Measurements from ENCODE around the gene TMEM151A. TPM values are rescaled to one million over a fixed set of nuclear protein-coding genes. Genes with fewer than 3 reads are reported as not detected.

Gene TMEM151A
- total and polyA plus RNA-seq, 8 donors: 0.46 to 19.6 (median 2.8) TPM; not detected in 2

DNA sequence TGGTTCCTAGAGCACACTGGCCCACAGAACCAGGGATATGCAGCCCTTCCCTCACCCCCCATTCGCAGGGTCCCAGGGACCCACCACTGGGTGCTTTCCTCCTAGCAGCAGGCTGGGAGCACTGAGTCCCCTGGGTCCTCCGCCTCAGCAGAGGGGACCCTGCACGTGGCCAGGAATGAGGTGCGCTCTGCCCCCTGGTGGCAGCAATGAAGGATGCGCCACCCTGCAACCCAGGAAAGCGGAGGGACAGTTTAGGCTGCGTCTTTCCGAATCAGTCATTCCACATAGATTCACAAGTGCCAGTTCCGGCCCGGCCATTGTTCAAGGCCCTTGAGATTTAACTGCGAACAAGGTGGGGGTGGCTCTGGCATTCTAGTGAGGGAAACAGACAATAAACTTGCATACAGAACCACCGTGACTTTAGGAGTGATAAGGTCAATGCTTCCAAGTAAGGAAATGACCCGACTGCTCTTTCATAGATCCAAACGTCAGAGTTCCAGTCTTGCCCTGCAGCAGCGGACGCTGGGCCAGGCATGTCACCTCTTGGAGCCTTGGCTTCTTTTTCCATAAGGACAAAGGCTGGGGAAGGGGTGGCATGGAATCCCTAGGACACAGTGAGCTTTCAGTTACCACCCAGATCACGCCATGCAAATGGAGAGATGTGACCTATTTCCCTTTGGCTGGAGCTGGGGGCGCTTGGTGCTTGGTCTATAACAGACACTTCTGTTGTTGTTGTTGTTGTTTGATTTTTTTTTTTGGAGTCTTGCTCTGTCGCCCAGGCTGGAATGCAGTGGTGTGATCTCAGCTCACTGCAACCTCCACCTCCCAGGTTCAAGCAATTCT, 36.8 kb downstream of the TMEM151A start:
- Histone ChIP-seq H3K9me3 (no peaks in the 10 kb centered on the region), H3K4me3 (peak overlapping the region in 2 of 4 donors; percentile 2 to 13), H3K27me3 (no peaks in the 10 kb centered on the region), H3K4me1 (peaks cover 26 to 36% (median 31%) of the 10 kb centered on the region in 4 donors), H3K36me3 (peaks cover 3 to 22% (median 22%) of the 10 kb centered on the region in 4 donors), H3K27ac (peak overlapping the region in 3 of 5 donors; percentile 23 to 73 (median 46))
- 8 to 13% (median 11%) methylated on average over 18 to 19 of the region's 19 CpGs for WGBS, 5 donors
- intact Hi-C loops (cut with DNase I; ENCODE audit: low total_unique reads): no loop called here
- TF ChIP-seq POLR2AphosphoS5 (IDR thresholded peaks at IDR 0.05) (peak in 2 of 3 donors; percentile 67 to 78), EP300 (IDR thresholded peaks at IDR 0.05) (no peak)
- TF ChIP-seq, protein P1, sequence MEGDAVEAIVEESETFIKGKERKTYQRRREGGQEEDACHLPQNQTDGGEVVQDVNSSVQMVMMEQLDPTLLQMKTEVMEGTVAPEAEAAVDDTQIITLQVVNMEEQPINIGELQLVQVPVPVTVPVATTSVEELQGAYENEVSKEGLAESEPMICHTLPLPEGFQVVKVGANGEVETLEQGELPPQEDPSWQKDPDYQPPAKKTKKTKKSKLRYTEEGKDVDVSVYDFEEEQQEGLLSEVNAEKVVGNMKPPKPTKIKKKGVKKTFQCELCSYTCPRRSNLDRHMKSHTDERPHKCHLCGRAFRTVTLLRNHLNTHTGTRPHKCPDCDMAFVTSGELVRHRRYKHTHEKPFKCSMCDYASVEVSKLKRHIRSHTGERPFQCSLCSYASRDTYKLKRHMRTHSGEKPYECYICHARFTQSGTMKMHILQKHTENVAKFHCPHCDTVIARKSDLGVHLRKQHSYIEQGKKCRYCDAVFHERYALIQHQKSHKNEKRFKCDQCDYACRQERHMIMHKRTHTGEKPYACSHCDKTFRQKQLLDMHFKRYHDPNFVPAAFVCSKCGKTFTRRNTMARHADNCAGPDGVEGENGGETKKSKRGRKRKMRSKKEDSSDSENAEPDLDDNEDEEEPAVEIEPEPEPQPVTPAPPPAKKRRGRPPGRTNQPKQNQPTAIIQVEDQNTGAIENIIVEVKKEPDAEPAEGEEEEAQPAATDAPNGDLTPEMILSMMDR (IDR thresholded peaks at IDR 0.05): peak in 6 of 7 experiments; percentile 41 to 97 (median 96)
- peak; percentile 80 to 93 for DNase-seq

DNA sequence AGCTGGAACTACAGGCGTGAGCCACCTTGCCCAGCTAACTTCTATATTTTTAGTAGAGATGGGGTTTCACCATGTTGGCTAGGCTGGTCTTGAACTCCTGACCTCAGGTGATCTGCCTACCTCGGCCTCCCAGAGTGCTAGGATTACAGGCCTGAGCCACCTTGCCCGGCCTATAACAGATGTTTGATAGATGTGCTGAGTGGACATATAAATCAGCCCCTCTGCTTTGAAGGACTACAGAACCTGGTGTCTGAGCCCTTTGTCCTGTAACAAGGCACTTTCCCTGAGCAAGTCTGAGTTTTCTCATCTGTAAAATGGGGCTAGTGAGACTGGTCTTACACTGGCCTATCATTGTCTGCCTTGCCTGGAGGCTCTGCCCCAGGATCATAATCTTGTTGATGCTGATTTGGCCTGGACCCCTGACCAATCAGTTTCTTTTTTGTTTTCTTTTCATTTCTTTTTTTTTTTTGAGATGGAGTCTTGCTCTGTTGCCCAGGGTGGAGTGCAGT, 37.5 kb downstream of the TMEM151A start:
- peaks cover 3 to 29% (median 27%) of the 10 kb centered on the region in 4 donors for H3K36me3 ChIP-seq
- no peaks in the 10 kb centered on the region for H3K9me3 ChIP-seq
- peaks cover 26 to 42% (median 32%) of the 10 kb centered on the region in 4 donors for H3K4me1 ChIP-seq
- H3K27ac ChIP-seq: peak overlapping the region in 2 of 5 donors; percentile 23 to 24
- H3K27me3 ChIP-seq: no peaks in the 10 kb centered on the region
- WGBS, 5 donors: 84 to 96% (median 89%) methylated on average over 3 of the region's 3 CpGs
- TF ChIP-seq POLR2AphosphoS5 (IDR thresholded peaks at IDR 0.05) (no peak), POLR2A (IDR thresholded peaks at IDR 0.05) (no peak), EP300 (IDR thresholded peaks at IDR 0.05) (no peak)
- TF ChIP-seq, protein P1 (IDR thresholded peaks at IDR 0.05): no peak
- H3K4me3 ChIP-seq: no peak overlapping the region
- intact Hi-C loops (cut with DNase I; ENCODE audit: low total_unique reads): no loop called here
- DNase-seq: no peak

DNA sequence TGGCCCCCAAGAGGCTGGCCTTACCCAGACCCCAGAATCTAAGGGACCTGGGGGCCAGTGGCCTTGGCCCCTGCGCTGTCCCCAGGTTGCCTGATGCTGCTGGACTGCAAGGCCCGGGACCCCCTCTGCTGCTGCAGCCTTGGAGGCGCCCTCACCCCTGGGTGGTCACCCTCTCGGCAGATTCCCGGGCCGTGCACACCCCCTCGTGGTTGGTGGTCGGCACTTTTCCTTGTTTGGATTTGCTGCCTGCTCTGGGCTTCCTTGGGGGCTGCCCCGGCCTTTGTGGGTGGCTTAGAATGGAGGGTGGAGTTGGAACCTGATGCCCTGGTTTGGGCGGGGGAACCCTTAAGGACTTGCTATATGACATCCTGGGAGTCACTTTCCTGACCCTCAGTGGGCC, 39.2 kb downstream of the TMEM151A start:
- DNase-seq: peak in 1 of 2 donors; percentile 16
- WGBS, 5 donors: 56 to 69% (median 58%) methylated on average over 9 to 10 of the region's 10 CpGs

DNA sequence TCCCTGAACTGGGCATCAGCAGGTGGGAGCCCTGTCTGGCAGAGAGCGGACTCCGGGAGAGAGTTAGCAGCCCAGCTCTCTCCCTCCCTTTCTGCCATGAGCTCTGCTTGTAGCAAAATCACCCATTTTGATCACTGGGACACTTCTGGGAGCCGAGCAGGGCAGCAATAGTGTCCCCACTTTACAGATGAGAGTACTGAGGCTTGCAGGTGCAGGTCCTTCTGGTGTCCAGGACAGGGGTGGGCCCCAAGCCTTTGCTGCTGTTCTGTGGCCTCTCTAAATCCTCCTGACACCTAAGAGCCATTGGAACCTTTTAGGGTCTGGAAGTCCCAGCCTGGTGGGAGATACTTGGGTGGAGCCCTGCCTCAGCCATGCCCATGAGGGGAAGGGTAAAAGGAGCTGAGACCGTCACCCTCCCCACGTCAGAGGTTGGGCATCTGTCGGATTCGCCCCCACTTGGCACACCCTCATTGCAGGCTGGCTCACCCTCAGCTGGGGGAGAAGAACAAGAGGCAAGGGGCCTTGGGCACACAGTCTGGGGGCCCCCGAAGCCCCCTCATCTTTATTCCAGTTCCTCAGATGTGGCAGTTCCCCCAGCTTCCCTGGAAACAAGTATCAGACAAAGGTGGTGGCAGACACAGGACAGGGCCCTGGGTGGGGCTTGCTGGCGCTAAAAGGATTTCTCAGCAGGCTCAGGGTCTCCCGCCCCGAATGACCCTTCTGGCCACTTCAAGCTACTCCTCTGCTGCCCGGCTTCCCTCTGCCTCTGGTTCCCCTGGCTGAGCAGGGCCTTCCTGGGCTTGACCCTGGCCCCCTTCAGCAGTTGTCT, 40.1 kb downstream of the TMEM151A start:
- peaks cover 36 to 55% (median 48%) of the 10 kb centered on the region in 4 donors for H3K4me1 ChIP-seq
- DNase-seq: no peak
- no peak overlapping the region for H3K27ac ChIP-seq
- intact Hi-C loops (cut with DNase I; ENCODE audit: low total_unique reads): no loop called here
- H3K9me3 ChIP-seq: no peaks in the 10 kb centered on the region
- H3K36me3 ChIP-seq: peaks cover 3 to 35% (median 29%) of the 10 kb centered on the region in 4 donors
- H3K27me3 ChIP-seq: no peaks in the 10 kb centered on the region
- 91 to 95% (median 94%) methylated on average over 12 of the region's 12 CpGs for WGBS, 5 donors
- H3K4me3 ChIP-seq: no peak overlapping the region
- TF ChIP-seq, protein P1 (IDR thresholded peaks at IDR 0.05): no peak
- TF ChIP-seq POLR2AphosphoS5 (IDR thresholded peaks at IDR 0.05): no peak
- TF ChIP-seq EP300 (IDR thresholded peaks at IDR 0.05): no peak
- no peak for TF ChIP-seq POLR2A (IDR thresholded peaks at IDR 0.05)

More for the DNA sequence above, 39.2 kb downstream of the TMEM151A start:
- Histone ChIP-seq H3K4me3 (no peak overlapping the region), H3K36me3 (peaks cover 3 to 35% (median 29%) of the 10 kb centered on the region in 4 donors), H3K9me3 (no peaks in the 10 kb centered on the region), H3K27me3 (no peaks in the 10 kb centered on the region), H3K27ac (no peak overlapping the region), H3K4me1 (peaks cover 36 to 55% (median 48%) of the 10 kb centered on the region in 4 donors)
- no peak for TF ChIP-seq POLR2AphosphoS5 (IDR thresholded peaks at IDR 0.05)
- TF ChIP-seq POLR2A (IDR thresholded peaks at IDR 0.05): no peak
- intact Hi-C loops (cut with DNase I; ENCODE audit: low total_unique reads): no loop called here
